HG02970 (cell line): ENCODE measurements around the gene SETD2.
"Not testable (repeated sequence)": the region's sequence is repeated elsewhere in the genome, so short reads cannot be mapped to it uniquely, and the experiment has no call there.

Experiments used
- ATAC-seq: cut with Tn5 transposase; IDR thresholded peaks from one replicate; pipeline ENCODE4 v1.9.1; 2021; ENCODE audit warnings: mild to moderate bottlenecking, moderate library complexity, moderate number of reproducible peaks; ENCODE audit not compliant: unreplicated experiment, low FRiP score

The SETD2 gene

DNA sequence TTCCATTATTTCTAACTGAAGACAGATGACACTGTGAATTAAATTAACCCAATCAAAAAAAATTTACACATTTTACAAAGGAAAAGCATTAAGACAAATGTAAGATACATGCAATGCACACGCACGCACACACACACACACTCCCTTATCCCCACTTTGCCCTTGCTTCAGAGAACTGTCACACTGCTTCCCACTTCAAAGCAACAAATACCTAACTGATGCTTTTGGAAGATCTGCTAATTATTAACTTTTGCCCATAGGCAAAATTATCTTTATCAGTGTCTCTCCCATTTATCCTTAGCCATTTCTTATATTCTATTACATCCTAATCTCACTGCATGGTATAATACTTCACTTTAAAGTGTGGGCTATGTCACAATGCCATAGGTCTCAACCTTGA, 60.3 kb downstream of the SETD2 start:
- ATAC-seq: no peak

DNA sequence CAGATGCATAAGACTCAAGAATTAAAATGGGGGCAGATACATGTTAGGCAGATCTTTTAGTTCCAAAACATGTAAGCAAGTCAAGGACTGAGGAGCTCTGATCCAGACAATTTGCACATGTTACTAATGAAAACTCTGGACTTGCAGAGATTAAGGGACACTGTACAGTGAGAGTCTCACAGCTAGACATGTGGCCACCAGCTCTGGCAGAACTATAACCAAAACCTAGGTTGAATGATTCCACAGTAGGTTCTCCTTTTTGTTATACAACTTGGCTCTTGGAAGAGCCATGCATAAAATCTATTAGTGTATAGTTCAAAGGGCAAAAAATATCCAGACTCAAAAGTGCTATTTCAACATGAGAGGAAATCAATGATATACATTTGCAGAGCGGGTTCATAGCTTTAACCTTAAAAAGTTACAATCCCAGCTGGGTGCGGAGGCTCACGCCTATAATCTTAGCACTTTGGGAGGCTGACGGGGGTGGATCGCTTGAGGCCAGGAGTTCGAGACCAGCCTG, 61.8 kb downstream of the SETD2 start:
- ATAC-seq: no peak

DNA sequence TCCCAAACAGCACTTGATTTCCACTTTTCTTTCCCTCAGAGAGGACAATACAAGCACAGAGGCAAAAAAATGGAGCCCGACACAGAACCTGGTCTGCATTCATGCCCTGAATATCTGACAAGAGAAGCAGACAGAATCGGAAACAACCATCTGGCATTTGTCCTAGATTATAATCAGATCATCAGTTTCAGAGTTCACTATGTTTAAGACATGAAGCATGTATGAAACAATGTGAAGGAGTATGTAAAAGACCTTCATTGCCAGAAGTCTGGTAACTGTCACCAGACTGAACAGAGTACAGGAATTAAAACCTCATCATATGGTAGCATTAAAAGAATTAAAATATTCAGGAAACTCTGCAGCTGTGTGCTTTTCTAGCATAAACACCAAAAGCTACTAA, 65.0 kb downstream of the SETD2 start:
- ATAC-seq: no peak

DNA sequence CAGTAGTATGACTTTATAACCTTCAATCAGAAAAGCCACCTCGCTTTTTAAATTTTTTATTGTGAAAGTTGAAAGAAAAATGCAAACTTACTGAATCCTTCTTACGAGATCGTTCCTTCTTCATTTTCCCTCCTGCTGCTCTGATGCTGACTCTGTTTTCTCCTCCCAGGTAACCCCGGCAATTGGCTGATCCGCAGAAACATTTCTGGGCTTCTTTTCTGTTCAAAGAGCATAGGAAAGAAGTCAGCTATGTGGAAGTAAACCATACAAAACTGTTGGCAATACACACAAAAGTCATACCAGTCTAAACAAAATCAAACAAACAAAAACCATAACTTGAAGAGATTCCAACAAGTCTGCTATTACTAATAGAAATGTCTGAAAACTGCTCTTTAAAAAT, 66.0 kb downstream of the SETD2 start:
- no peak for ATAC-seq

DNA sequence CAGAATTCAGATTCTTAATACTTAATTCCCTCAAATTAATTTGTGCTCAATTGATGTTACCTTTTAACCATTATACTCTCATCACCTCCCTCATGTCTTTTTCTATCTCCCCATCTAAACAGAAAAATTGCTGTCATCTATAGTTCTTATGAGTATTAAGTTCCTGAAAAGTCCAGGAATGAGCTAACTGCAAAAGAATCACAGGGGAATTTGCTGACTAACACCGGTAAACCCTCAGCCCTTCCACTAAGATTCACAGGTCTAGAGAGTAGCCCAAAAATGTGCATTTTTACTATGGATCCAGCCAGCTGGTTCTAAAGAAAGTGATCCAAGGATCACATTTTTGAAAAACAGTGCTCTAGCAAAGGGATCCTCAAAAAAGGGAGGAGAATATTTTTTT, 67.0 kb downstream of the SETD2 start:
- no peak for ATAC-seq

DNA sequence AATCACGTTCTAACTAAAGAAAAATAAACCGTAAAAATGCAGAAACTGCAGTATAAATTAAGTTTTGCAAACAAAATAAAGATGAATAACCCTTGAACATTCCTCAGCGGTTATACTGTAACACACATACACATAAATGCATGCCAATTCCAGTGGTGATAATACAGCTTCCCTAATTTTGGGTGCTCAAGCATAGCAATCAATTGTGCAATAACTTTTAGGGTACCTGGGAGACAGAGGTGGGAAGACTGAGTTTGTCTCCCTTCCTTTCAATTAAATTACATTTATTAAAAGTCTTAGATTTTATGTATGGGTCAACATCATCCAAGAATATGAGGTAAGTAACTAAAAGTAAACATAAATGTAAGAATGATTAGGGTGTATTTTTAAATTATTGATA, 71.8 kb downstream of the SETD2 start:
- ATAC-seq: no peak

DNA sequence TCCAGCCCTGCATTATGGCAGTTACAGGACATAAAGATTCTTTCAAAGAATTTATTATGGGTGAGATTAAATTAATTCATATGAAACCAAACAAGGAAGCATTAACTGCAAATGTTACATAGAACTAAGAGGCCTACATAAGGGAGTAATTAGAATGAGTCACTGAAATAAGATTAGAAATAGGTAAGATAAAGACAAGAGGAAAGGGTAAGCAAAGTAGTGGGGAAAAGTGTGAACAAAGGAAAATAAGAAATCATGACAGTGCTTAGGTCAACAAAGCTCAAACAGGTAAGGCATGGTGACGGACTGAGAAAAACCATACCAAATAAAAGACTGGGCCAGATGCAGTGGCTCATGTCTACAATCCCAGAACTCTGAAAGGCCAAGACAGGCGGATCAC, 74.3 kb downstream of the SETD2 start:
- no peak for ATAC-seq

DNA sequence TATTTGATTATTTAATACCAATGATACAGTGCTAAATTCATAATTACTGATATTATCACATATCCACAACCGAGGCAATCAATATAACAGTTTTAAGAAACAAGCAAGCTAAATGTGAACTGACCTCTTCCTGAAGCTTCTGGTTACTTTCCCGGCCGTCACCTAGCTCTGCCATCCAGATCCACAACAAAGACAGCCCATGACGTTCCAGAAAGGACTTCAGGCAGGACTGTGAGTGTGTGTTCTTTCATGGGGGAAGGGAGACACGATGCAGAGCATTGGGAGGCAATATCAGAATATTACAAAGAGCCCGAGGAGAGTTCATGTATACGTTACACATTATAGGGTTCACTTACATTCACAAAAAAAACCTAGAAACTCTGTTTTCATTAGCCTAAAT, 77.8 kb downstream of the SETD2 start:
- ATAC-seq: no peak

DNA sequence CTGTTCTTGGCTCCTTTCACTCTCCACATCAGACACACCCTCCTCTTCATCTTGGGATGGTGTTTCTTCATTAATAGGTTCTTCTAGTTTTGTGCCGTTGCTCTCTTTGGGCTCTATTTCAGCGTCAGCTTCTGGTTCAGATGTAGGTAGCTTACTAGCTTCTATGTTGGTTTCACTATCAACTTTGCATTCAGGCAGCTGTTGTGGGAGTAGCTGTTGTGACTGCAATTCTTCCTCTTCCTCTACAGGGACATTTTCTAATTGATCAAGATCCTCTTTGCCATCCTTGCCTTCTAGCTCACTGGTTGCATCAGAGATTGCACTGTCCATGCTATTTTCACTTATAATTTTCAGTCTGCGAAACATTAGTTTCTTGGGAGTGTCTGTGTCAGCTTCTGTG, 80.1 kb downstream of the SETD2 start:
- ATAC-seq: no peak

DNA sequence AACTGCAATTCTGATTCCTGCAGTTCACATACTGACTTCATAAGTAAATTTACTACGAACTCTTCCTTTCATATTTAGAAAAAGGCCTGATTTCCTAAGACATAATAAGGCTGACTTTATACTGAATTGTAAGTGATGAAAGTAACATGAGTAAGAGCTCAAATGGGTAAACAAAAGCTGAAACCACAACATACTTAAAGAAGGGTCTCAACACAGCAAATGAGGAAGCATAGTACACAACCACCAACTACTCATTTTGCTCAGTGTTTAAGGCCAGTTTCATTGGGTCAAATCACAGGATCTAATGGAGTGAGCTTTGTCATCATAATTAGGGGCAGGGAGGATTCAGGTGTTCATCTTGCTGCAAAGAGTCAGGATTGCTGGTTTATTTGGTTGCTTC, 81.4 kb downstream of the SETD2 start:
- no peak for ATAC-seq

DNA sequence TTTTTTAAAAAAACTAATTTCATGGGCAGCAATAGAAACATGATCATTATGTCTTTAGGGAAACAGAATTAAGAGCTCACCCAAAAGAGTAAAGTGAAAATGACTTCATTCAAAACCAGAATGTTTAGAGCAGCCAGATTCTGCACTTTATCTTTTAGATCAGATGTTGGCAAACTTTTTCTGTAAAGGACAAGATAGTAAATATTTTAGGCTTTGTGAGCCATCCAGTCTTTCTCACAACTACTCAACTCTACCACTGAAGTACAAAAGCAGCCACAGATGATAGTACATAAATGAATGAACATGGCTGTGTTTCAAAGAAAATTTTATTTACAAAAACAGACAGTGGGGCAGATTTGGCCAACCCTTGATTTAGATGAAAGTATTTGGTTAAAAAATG, 84.5 kb downstream of the SETD2 start:
- no peak for ATAC-seq

DNA sequence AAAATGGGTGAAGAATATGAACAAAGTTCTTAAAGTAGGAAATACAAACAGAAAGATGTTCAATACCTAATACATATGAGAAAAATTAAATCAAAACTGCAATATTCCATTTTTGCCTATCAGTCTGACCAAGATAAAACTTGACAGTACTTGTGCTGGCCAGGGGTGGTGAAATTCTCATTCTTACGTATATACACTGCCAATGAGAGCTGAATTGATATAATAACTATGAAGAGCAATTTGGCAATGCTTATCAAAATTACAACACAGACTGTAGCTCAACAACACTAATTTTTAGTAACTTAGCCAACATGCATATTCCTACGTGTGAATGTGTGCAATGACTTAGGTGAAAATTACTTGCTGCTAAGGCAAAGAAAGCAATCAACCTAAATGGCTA, 90.2 kb downstream of the SETD2 start:
- no peak for ATAC-seq

DNA sequence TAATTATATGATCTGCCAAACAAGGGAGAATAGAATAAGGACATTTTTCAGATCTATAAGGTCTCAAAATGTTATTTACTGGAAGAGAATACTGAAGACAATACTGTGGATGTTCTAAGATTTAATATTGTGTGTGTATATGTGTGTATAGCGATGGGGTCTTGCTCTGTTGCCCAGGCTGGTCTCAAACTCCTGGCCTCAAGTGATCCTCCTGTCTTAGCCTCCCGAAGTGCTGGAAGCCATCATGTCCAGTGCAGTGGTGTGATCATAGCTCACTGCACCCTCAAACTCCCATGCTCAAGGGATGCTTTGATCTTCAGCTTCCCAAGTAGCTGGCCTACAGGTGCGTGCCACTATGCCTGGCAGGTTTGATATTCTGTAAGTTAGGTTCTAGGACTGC, 93.1 kb downstream of the SETD2 start:
- ATAC-seq: no peak

DNA sequence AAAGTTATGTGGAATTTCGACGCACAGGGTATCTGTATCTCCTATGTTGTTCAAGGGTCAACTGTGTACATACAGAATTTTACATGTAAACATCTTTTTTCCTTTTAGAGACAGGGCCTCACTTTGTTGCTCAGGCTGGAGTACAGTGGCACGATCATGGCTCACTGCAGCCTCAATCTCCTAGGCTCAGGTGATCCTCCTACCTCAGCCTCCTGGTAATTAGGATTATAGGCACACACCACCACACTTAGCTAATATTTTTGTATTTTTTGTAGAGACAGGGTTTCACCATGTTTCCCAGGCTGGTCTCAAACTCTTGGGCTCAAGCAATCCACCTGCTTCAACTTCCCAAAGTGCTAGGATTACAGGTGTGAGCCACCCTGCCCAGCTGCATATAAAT, 97.7 kb downstream of the SETD2 start:
- not testable (repeated sequence) for ATAC-seq

DNA sequence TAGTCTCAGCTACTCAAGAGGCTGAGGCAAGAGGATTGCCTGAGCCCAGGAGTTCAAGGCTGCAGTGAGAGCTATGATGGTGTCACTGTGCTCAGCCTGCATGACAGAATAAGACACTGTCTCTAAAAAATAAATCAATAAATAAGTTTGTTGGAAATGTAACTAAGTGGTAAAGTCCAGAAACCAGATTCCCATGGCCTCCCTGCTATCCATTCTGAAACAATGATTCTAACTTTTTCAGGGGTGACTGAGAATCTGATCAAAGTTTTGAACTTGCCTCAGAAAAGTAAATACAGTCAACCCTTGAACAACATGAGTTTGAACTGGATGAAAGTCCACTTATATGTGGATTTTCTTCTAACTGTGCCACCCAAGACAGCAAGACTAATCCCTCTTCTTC, 98.2 kb downstream of the SETD2 start:
- ATAC-seq: no peak

DNA sequence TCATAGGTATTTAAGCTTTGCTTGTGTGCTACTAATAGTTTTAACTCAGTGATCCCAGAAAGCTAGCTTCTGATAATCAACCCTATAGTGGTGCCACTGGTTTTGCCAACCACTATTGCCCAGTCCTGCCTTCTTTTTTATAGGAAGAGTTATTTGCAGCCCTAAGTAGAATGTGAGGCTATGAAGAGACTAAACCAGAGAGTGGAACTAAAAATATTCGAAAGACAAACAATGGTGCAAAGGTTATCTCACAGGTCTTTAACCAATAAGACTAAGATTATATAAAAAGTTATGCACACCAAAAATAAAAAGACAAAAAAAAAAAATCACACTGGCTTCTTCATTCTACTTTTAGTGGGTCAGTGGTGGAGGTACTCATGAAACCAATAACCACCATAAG, 98.9 kb downstream of the SETD2 start:
- no peak for ATAC-seq

DNA sequence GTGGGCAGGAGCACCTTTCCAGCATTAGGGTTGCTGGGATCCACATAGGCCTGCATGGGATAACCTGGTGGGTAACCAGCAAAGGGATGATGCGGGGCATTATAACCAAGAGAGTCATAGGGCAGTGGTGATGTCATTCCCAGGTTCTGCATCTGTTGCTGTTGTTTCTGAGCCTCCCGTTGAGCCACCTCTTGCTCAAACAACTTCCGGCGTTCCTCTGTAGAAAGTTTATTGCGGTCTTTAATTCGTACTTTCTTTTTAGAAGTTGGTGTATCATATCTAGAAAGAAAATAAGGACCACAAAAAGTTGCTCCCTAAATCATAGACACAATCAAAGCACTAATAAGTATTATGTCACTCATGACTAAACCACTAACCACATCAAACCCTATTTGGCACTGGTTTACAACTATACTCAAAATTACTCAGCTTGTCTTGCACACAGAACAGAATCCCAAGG, 106.7 kb downstream of the SETD2 start:
- ATAC-seq: no peak

DNA sequence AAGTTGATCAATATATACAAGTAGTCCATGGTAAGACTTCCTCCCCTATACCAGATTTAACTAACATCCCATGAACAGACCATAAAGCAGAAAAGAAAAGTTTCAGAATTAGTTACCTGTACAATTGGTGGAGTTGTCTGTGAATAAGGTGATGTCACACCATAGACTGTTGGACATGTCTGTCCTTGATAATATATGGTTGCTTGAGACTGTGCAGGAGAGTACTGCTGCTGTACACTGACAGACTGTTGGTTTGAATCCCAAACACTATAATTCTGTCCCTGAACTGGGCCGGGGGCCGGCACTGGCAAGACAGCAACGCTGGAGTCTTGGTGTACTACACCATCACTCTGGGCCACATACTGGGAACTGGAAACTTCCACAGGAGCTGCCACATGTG, 107.2 kb downstream of the SETD2 start:
- no peak for ATAC-seq

DNA sequence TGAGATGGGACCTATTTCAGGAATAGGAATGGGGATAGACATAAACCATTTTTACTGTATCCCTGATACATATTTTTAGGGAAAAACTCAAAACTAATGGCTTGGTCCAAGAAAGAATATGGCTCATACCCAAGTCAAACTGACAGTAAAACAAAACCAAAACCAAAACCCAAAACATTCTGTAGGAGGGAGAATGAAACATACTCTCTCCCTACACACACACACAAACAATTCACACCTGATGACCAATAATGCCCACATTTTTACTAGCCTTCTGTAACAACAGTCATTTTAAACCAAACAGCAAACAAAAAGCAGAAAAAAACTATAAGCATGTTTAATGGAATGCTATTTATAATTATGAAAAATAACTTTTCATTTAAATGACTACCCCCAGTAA, 109.5 kb downstream of the SETD2 start:
- ATAC-seq: no peak

DNA sequence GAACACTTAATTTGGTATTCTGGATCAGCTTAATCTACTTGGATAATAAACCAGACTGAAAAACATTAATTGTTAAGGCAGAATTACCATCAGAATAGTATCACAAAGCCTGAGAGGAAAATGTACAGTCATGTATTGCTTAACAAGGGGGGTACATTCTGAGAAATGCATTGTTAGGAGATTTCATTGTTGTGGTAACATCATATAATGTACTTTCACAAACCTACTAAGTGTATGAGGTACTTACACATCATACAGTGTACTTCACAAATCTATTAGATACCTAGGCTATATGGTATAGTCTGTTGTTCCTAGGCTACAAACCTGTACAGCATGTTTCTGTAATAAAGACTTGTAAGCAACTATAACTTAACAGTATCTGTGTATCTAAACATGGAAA, 116.2 kb downstream of the SETD2 start:
- ATAC-seq: no peak

DNA sequence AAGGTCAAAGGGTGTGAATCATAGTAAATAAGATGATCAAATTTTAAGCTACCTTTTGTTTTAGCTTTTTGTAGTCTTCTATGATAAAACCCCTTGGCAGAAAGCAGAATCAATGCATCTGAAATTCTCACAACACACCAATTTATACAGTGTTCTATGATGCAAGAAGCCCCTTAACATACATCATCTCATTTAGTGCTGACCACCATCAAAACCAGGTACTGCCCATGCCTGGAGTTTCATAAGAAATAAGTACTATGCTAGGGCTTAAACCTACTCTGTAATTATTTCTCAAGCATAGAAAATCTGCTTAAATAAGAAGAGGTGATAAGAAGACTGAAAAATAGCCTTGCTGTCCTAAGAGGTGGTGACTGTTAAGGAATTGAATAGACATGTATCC, 116.8 kb downstream of the SETD2 start:
- no peak for ATAC-seq

DNA sequence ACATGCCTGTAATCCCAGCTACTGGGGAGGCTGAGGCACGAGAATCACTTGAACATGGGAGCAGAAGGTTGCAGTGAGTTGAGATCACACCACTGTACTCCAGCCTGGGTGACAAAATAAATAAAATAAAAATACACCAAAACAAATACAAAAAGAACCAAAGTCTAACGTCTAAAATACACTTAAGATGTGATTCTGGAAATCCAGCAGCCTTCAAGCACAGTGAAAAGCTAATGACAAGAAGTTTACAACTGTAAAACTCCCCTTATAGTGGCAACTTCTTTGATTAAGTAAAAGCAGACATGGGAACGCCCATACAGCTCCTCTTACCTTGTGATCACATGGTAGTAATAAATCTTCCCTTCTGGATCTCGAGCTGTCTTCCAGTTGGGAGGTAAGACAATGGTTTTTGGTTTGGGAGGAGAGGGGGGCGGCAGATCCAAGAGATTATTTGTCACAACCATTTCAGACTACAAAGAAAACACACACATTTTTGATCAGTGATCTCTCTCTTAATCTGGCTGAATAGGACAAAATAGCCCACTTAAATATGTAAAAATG, 121.6 kb downstream of the SETD2 start:
- no peak for ATAC-seq

DNA sequence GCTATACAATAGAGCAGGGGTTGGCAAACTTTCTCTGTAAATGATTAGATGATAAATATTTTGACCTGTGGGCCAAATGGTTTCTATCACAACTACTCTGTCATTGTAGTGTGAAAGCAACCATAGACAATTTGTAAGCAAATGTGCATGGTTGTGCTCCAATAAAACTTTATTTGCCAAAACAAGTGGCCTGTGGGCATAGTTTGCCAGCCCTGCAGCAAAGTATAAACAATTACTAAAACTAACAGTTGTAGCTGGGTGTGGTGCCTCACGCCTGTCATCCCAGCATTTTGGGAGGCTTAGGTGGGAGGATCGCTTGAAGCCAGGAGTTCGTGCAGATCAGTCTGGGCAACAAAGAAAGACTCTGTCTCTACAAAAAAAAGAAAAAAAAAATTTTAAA, 122.8 kb downstream of the SETD2 start:
- no peak for ATAC-seq
